ENCODE measurements around the gene WIPI1.

The WIPI1 gene

DNA sequence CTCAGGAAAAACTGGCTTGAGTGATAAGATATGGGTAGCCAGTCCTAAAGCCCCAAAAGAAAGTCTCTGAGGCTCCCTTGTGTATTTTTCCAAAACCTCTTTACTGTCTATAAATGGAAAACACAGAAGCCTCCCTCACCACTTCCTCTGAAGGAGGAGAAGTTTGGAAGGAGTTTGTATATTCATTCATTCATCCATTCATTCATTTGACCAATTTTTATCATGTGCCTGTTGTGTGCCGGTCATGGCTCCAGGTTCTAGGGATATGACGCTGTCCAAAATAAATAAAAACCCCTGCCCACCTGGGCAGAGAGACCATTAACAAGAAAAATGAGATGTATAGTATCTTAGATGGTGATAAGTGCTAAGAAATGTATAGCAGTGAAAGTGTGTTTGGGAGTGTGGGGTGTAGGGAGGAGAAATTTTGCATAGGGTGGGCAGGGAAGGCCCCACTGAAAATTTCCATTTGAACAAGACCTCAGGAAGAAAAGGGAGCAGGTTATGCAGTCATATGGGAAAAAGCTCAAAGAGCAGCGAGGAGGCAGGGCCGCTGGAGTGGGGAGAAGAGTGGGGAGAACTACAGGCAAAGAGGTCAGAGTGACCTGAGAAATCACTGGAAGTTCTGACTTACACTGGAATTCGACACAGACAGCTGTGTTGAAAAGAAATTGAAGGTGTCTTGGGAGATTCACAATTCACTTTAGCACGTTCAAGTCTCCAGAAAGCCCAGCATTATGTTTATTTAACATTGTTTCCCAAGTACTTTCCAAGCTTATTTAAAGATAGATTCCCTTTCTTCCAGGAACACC is 6.1 kb upstream of the WIPI1 start:
- no peak overlapping the region for H3K4me3 ChIP-seq (replicated peaks; ENCODE audit: low read depth, low read length)
- no peak for DNase-seq (ENCODE audit: extremely low read depth, insufficient read length)
- H3K36me3 ChIP-seq (ENCODE audit: control insufficient read depth, insufficient read depth, low read length): no peaks in the 10 kb centered on the region
- H3K27me3 ChIP-seq (replicated peaks; ENCODE audit: control insufficient read depth, insufficient read depth, low read length): no peaks in the 10 kb centered on the region
- TF ChIP-seq, protein P1, sequence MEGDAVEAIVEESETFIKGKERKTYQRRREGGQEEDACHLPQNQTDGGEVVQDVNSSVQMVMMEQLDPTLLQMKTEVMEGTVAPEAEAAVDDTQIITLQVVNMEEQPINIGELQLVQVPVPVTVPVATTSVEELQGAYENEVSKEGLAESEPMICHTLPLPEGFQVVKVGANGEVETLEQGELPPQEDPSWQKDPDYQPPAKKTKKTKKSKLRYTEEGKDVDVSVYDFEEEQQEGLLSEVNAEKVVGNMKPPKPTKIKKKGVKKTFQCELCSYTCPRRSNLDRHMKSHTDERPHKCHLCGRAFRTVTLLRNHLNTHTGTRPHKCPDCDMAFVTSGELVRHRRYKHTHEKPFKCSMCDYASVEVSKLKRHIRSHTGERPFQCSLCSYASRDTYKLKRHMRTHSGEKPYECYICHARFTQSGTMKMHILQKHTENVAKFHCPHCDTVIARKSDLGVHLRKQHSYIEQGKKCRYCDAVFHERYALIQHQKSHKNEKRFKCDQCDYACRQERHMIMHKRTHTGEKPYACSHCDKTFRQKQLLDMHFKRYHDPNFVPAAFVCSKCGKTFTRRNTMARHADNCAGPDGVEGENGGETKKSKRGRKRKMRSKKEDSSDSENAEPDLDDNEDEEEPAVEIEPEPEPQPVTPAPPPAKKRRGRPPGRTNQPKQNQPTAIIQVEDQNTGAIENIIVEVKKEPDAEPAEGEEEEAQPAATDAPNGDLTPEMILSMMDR (IDR thresholded peaks at IDR 0.05; ENCODE audit: insufficient read depth, low read length, poor library complexity, severe bottlenecking): no peak

- Histone ChIP-seq H3K4me3 (replicated peaks; ENCODE audit: low read depth, low read length) (no peak overlapping the region), H3K36me3 (ENCODE audit: control insufficient read depth, insufficient read depth, low read length) (no peaks in the 10 kb centered on the region), H3K27me3 (replicated peaks; ENCODE audit: control insufficient read depth, insufficient read depth, low read length) (no peaks in the 10 kb centered on the region)
- peak; percentile 46 for DNase-seq (ENCODE audit: extremely low read depth, insufficient read length)
- TF ChIP-seq, protein P1 (IDR thresholded peaks at IDR 0.05; ENCODE audit: insufficient read depth, low read length, poor library complexity, severe bottlenecking): peak; percentile 54
These were observed 5.3 kb upstream of the WIPI1 start for GRCh38 chr17:68462381-68463210.

DNA sequence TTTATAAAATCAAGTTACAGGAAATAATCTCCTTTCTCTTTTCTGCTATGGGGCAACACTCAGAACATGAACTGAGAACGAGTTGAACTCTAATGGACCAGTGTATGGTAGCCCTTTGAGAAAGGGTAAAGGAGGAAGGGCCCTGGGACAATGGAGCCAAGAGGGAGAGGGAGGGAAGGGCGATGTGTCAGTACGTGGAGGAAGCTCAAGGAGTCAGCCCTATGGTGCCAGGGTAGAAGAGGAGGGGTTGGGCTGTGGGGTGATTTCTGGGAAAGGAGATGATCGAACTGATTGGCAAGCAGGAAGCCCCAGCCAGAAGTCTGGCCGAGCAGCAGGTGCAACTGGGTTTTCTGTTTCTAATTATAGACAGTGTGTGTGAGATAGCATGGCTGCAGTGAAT is 4.3 kb upstream of the WIPI1 start:
- Histone ChIP-seq H3K4me3 (replicated peaks; ENCODE audit: low read depth, low read length) (peak overlapping the region; percentile 29; the same call in 1 of the 2 replicates), H3K36me3 (ENCODE audit: control insufficient read depth, insufficient read depth, low read length) (no peaks in the 10 kb centered on the region), H3K27me3 (replicated peaks; ENCODE audit: control insufficient read depth, insufficient read depth, low read length) (no peaks in the 10 kb centered on the region)
- TF ChIP-seq, protein P1 (IDR thresholded peaks at IDR 0.05; ENCODE audit: insufficient read depth, low read length, poor library complexity, severe bottlenecking): no peak
- DNase-seq (ENCODE audit: extremely low read depth, insufficient read length): peak; percentile 64

DNA sequence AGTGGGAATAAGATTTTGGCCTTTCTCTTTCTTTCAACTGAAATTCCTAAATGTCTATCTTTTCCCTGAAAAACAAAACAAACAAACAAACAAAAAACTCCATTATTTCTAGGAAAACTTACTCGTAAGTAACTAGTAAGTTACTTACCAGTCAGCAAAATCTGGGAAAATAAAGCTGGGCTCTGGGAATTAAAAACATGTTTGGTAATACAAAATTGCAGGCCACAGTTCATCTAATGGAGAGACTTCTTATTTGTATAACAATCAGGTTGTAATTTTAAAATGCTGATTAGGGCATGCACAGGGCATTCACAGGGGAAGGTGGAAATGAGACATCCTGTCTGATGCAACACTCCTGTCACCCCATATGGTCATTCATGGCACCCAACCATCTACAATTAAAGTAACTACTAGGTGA is 3.8 kb upstream of the WIPI1 start:
- Histone ChIP-seq H3K27me3 (replicated peaks; ENCODE audit: control insufficient read depth, insufficient read depth, low read length) (no peaks in the 10 kb centered on the region), H3K36me3 (ENCODE audit: control insufficient read depth, insufficient read depth, low read length) (no peaks in the 10 kb centered on the region), H3K4me3 (replicated peaks; ENCODE audit: low read depth, low read length) (no peak overlapping the region)
- DNase-seq (ENCODE audit: extremely low read depth, insufficient read length): peak; percentile 31
- TF ChIP-seq, protein P1 (IDR thresholded peaks at IDR 0.05; ENCODE audit: insufficient read depth, low read length, poor library complexity, severe bottlenecking): no peak

GRCh38 chr17:68460715-68461114 is 3.4 kb upstream of the WIPI1 start:
- TF ChIP-seq, protein P1 (IDR thresholded peaks at IDR 0.05; ENCODE audit: insufficient read depth, low read length, poor library complexity, severe bottlenecking): no peak
- Histone ChIP-seq H3K27me3 (replicated peaks; ENCODE audit: control insufficient read depth, insufficient read depth, low read length) (no peaks in the 10 kb centered on the region), H3K4me3 (replicated peaks; ENCODE audit: low read depth, low read length) (no peak overlapping the region; the same call in 1 of the 2 replicates), H3K36me3 (ENCODE audit: control insufficient read depth, insufficient read depth, low read length) (no peaks in the 10 kb centered on the region)
- DNase-seq (ENCODE audit: extremely low read depth, insufficient read length): peak; percentile 25

All from GM06990 (cell line).